PC-3 (cell line): Measurements from ENCODE around the gene PLA2G1B.

Experiments used
- EZH2 ChIP-seq: fragments of 300-600 bp; sonication (generic); IDR thresholded peaks from one replicate; pipeline ENCODE4 v1.6.1; 2017; ENCODE audit warnings: antibody characterized with exemption, mild to moderate bottlenecking, low read length; ENCODE audit not compliant: unreplicated experiment
- EZH2phosphoT487 ChIP-seq: fragments of 300-600 bp; sonication (generic); IDR thresholded peaks from 2 replicates; pipeline ENCODE4 v1.6.1; 2018; ENCODE audit warnings: mild to moderate bottlenecking, antibody characterized with exemption, low read length, borderline replicate concordance
- TF ChIP-seq, protein P1 (sequence below): fragments of 300-600 bp; sonication (generic); conservative IDR thresholded peaks from 2 replicates; pipeline ENCODE4 v1.5.1; 2017; ENCODE audit warnings: antibody characterized with exemption, low read depth, mild to moderate bottlenecking, low read length

DNA sequence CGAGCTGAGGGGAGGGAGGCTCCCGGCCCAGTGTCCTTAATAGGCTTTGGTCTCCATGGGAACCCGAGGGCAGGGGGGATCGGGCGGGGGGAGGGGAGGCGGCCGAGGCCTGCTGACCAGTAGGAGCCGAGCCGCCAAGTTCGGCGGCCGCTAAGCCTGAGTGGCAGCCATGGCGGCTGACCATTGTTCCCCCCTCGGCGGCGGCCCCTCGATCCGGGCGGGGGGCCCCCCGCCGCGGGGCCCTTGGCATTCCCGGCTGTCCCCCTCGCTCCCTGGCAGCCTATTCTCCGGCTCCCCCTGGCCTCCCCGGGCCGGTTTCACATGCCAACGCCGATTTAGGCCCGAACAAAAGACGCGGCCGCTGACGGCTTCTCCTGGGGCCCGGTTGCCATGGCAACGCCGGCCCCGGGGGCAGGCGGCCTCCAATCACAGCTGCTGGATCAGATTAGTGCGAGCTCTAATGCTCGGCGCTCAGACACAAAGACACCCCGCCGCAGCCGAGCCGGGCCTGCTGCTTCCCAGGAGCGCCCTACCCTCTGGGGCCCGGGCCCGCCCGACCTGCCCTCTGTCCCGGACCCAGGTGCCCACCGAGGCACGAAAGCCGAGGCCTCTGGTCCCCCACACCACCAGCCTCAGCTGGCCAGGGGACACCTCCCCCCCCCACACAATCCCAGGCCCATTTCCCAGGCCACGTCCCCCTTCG lies 34.1 kb upstream of the PLA2G1B start:
- TF ChIP-seq, protein P1, sequence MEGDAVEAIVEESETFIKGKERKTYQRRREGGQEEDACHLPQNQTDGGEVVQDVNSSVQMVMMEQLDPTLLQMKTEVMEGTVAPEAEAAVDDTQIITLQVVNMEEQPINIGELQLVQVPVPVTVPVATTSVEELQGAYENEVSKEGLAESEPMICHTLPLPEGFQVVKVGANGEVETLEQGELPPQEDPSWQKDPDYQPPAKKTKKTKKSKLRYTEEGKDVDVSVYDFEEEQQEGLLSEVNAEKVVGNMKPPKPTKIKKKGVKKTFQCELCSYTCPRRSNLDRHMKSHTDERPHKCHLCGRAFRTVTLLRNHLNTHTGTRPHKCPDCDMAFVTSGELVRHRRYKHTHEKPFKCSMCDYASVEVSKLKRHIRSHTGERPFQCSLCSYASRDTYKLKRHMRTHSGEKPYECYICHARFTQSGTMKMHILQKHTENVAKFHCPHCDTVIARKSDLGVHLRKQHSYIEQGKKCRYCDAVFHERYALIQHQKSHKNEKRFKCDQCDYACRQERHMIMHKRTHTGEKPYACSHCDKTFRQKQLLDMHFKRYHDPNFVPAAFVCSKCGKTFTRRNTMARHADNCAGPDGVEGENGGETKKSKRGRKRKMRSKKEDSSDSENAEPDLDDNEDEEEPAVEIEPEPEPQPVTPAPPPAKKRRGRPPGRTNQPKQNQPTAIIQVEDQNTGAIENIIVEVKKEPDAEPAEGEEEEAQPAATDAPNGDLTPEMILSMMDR, result no peak
- no peak for TF ChIP-seq EZH2
- TF ChIP-seq EZH2phosphoT487, result no peak
